KMS-11 (cell line): Measurements from ENCODE around the gene BMP6.

Experiments used
- H2AFZ ChIP-seq: fragments of 200-600 bp; sonication (generic); 2 replicates; pipeline ENCODE4 v1.6.1; 2016; ENCODE audit warnings: antibody characterized with exemption, mixed run types, low read depth
- H3K27ac ChIP-seq: fragments of 200-600 bp; sonication (generic); 2 replicates; pipeline ENCODE4 v1.6.1; 2016; ENCODE audit warnings: mild to moderate bottlenecking, mixed run types
- H3K27me3 ChIP-seq: fragments of 200-600 bp; sonication (generic); 2 replicates; pipeline ENCODE4 v1.6.1; 2017; ENCODE audit warnings: mild to moderate bottlenecking, low read depth, mixed run types, moderate library complexity; ENCODE audit not compliant: insufficient read depth
- H3K36me3 ChIP-seq: fragments of 200-600 bp; sonication (generic); 2 replicates; pipeline ENCODE4 v1.6.1; 2017; ENCODE audit warnings: mild to moderate bottlenecking, mixed run types; ENCODE audit not compliant: insufficient read depth
- H3K4me1 ChIP-seq: fragments of 200-600 bp; sonication (generic); 2 replicates; pipeline ENCODE4 v1.6.1; 2016; ENCODE audit warnings: mild to moderate bottlenecking, low read depth, mixed run types; ENCODE audit not compliant: poor library complexity, severe bottlenecking
- H3K4me2 ChIP-seq: fragments of 200-600 bp; sonication (generic); 2 replicates; pipeline ENCODE4 v1.7.0; 2016; ENCODE audit warnings: mild to moderate bottlenecking, mixed run types
- H3K4me3 ChIP-seq: fragments of 200-600 bp; sonication (generic); IDR thresholded peaks from 2 replicates; pipeline ENCODE4 v1.6.1; 2017; ENCODE audit warnings: low read depth, low read length, mixed read lengths; ENCODE audit not compliant: insufficient read depth
- H3K79me2 ChIP-seq: fragments of 200-600 bp; sonication (generic); 2 replicates; pipeline ENCODE4 v1.6.1; 2016; ENCODE audit warnings: low read depth, mixed run types; ENCODE audit not compliant: insufficient read depth
- H3K9ac ChIP-seq: fragments of 200-600 bp; sonication (generic); 2 replicates; pipeline ENCODE4 v1.6.1; 2016; ENCODE audit warnings: mild to moderate bottlenecking, mixed run types
- H4K20me1 ChIP-seq: fragments of 200-600 bp; sonication (generic); 2 replicates; pipeline ENCODE4 v1.6.1; 2016; ENCODE audit warnings: mild to moderate bottlenecking, mixed run types; ENCODE audit not compliant: insufficient read depth
- CTCF ChIP-seq: fragments of 200-600 bp; sonication (generic); conservative IDR thresholded peaks from 2 replicates; pipeline ENCODE4 v1.6.1; 2017; ENCODE audit warnings: low read depth, mild to moderate bottlenecking, antibody characterized with exemption, low read length, moderate library complexity, mixed read lengths

The BMP6 gene

GRCh38 chr6:7879043-7879442 lies 153.1 kb downstream of the BMP6 start:
- Histone ChIP-seq H3K36me3 (peaks cover 24% of the 10 kb centered on the region), H3K79me2 (no peaks in the 10 kb centered on the region)
- no peak for TF ChIP-seq CTCF

GRCh38 chr6:7879579-7879978 lies 153.7 kb downstream of the BMP6 start:
- no peaks in the 10 kb centered on the region for H3K79me2 ChIP-seq
- H3K4me3 ChIP-seq: no peak overlapping the region
- no peak for TF ChIP-seq CTCF
- H4K20me1 ChIP-seq: peaks cover 7% of the 10 kb centered on the region; the same call in 1 of the 2 replicates
- no peaks in the 10 kb centered on the region for H3K27me3 ChIP-seq
- peaks cover 29% of the 10 kb centered on the region for H3K36me3 ChIP-seq
- no peak overlapping the region for H2AFZ ChIP-seq
- no peak overlapping the region for H3K4me2 ChIP-seq
- no peak overlapping the region for H3K9ac ChIP-seq
- H3K4me1 ChIP-seq: no peaks in the 10 kb centered on the region
- H3K27ac ChIP-seq: no peak overlapping the region

More at GRCh38 chr6:7879043-7879442, 153.1 kb downstream of the BMP6 start:
- Histone ChIP-seq H3K27me3 (no peaks in the 10 kb centered on the region), H3K4me1 (no peaks in the 10 kb centered on the region), H3K9ac (no peak overlapping the region), H2AFZ (no peak overlapping the region), H4K20me1 (peaks cover 7% of the 10 kb centered on the region; the same call in 1 of the 2 replicates), H3K4me3 (no peak overlapping the region), H3K27ac (no peak overlapping the region), H3K4me2 (no peak overlapping the region)

- Histone ChIP-seq H2AFZ (no peak overlapping the region), H3K27ac (no peak overlapping the region), H3K36me3 (peaks cover 33% of the 10 kb centered on the region), H3K79me2 (no peaks in the 10 kb centered on the region), H3K4me2 (no peak overlapping the region), H3K27me3 (no peaks in the 10 kb centered on the region), H3K4me3 (no peak overlapping the region), H3K4me1 (no peaks in the 10 kb centered on the region), H3K9ac (no peak overlapping the region), H4K20me1 (peaks cover 7% of the 10 kb centered on the region; the same call in 1 of the 2 replicates)
- no peak for TF ChIP-seq CTCF
Observed at GRCh38 chr6:7879980-7880717, 154.2 kb downstream of the BMP6 start.

- peaks cover 5% of the 10 kb centered on the region for H3K4me1 ChIP-seq
- H3K79me2 ChIP-seq: peaks cover 5% of the 10 kb centered on the region; the same call in 1 of the 2 replicates
- no peak overlapping the region for H3K4me3 ChIP-seq
- H3K36me3 ChIP-seq: peaks cover 38% of the 10 kb centered on the region
- no peak for TF ChIP-seq CTCF
- no peak overlapping the region for H3K27ac ChIP-seq
- no peaks in the 10 kb centered on the region for H3K27me3 ChIP-seq
- H2AFZ ChIP-seq: no peak overlapping the region
- no peak overlapping the region for H3K9ac ChIP-seq
- H3K4me2 ChIP-seq: no peak overlapping the region
- H4K20me1 ChIP-seq: peaks cover 7% of the 10 kb centered on the region; the same call in 1 of the 2 replicates
Observed at GRCh38 chr6:7880718-7881107, 154.8 kb downstream of the BMP6 start.
